ENCODE data around the gene OSBPL6.
"Not testable (repeated sequence)": the region's sequence is repeated elsewhere in the genome, so short reads cannot be mapped to it uniquely, and the experiment has no call there.

The OSBPL6 gene

DNA sequence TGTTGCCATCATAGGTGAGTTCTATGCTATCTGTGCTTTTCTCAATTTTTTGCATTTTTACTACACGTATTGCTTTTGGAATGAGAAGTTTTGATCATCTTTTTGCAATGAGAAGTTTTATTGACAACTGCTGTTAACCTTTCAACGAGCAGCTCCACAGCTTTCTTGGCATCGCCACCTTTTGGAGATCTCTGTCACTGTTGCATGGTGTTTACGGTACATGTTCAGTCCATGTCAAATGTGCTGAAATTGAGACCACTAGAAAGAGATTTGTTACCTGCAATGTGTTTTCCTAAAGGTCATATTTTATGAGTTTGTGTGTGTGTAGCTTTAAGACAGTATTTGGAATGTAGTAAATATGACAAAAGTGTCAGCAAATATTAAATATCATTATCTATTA lies 120.8 kb downstream of the OSBPL6 start:
- no peak for DNase-seq

DNA sequence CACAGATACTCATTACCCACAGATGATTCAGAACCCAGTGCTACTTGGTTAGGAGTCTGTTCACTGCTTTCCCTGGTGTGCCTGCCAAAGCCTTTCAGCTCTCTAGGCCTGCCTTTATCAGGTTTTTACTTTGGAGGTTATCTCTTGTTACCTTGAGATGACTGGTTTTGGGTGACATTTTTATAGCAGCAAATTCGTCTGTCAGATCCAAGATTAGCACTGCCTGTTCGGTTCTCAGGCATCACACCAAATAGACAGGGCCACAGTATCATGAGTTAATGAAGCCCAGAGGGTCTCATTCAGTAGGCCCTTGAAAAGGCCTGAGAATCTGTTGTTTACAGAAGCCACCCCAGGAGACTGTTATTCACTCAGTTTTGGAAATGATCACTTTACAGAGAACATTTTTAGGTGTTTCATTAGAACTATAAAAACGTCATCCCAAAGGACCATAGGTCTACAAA lies 121.2 kb downstream of the OSBPL6 start:
- DNase-seq: no peak

DNA sequence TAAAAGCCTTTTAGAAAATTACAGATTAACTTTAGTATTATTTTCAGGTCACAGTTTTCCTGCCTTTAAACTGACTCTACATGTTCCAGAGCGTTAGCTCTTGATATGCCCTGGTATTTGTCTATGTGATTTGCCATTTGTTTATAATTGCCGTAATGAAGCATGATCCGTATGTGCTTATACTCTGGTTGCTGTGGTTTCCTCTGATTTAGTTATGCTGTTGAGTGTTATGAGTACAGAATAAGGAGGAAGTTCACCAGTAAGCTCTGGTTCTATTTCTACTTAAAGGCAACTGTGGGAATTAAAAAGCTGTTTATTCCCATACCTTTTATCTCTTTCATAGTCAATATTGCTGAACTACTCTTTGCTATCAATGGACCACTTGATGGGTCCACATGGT lies 123.5 kb downstream of the OSBPL6 start:
- no peak for DNase-seq

DNA sequence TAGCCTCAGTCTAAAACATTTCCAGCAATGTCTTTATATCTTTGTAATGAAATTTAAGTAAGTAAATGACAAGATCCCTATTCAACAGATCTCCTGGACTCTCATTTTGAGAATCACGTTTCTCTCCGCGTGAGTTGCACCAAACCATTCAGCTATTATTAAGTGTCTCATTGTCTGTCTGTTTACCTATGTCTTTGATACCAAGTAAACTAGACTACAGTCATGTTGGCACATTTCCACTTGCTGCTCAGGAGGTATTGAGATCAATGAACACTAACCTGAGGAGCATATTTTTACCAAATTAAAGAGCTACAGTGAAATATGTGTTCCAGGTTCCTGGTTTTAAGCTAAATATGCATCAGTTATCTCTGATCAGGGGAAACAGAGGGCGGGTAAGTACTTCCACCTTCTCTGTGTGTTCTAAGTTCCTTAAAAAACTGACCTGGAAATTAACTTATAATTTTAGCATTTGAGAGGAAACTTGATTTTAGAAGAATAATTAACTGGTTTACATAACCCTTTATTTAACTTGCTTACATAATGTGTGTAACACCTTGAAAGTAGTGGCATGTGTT lies 125.8 kb downstream of the OSBPL6 start:
- DNase-seq: no peak

DNA sequence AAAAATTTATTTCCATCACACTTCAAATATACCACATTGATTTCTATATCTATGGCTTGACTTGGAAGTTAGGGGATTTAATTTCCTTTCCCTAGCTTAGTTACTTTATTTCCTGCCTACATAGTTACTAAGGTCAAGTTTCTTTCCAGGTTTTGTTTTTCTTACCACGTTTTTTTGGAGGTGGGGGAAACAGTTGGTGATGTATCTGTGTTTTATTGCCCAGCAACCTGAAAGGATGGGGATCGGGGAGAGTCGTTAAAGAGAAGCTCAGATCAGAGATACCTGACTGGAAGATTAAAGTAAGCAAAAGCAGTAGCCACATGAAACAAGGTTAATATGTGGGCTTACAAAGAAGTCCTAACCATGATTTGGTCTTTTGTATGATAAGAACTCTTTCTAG lies 127.8 kb downstream of the OSBPL6 start:
- DNase-seq: no peak

DNA sequence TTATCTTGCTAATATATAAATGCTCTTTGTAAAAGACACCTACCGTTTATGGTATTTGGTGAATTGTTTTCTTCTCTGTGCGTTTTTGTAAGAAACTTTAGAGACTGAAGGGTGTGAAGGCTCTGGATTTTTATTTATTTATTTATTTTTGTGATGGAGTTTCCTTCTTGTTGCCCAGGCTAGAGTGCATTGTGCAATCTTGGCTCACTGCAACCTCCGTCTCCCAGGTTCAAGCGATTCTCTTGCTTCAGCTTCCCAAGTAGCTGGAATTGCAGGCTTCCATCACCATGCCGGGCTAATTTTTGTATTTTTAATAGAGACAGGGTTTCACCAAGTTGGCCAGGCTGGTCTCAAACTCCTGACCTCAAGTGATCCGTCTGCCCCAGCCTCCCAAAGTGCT lies 129.0 kb downstream of the OSBPL6 start:
- not testable (repeated sequence) for DNase-seq

DNA sequence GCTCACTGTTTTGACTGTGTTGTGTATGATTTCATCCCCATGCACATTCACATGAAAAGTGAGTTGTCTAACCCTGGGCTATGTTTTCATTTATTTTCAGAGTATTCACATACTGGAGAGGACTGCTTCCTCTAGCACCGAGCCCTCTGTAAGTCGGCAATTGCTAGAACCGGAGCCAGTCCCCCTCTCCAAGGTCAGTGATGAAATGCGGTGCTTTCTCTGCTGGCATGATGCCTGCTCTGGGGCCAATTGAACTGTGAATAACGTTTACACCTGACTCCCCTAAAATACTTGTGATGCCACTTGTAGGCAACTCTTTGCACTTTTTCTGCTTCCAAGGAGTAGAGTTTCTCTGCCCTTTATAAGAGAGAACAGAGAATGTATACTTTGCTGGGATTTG lies 129.8 kb downstream of the OSBPL6 start:
- no peak for DNase-seq

DNA sequence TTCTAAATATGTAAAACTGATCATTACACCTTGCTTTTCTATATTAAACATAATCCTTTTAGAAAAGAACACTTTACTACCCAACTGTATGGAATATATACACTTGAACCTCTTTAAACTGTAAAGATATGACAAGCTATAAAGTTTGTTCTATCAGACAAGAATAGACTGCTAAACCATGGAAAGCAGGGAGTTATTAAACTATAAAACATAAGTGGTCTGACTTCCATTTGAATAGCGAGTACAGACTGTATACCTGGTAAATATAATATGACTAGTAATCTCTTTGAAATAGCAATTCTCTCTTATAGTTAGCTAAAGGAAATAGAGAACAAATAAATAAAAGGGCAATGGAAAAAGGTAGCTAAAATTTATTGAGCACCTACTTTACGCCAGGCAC lies 131.0 kb downstream of the OSBPL6 start:
- DNase-seq: no peak

DNA sequence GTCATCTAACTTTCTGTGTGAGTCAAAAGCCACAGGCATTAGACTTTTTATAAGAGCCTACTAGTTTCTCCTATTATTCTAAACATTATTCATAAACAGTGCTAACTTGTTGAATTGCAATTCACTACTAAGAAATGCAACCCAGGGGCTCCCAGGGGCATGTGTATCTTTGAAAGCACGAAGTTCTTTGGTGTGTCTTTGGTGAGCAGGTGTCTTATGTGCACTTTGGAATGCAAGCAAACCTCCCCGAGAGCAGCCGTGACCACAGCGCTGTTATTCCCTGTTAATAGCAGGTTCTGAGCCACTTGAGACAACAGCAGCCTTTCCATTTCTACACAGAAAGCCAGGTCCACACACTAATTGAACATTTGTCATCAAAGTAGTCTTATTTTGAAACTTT lies 133.2 kb downstream of the OSBPL6 start:
- no peak for DNase-seq

DNA sequence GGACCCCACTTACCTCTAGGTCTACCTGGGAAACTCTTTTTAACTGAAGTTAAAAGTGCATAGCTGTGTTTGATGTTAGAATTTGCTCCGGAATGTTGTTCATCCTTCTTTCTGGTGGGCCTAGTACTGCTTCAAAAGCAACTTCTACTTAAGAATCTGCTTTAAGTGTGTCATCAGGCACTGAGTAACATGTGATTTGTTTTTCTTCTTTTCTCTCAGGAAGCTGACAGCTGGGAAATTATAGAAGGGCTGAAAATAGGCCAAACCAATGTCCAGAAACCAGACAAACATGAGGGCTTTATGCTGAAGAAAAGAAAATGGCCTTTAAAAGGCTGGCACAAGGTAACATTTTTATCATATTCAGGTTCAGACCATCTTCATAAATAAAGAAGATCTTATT lies 133.7 kb downstream of the OSBPL6 start:
- DNase-seq: no peak

DNA sequence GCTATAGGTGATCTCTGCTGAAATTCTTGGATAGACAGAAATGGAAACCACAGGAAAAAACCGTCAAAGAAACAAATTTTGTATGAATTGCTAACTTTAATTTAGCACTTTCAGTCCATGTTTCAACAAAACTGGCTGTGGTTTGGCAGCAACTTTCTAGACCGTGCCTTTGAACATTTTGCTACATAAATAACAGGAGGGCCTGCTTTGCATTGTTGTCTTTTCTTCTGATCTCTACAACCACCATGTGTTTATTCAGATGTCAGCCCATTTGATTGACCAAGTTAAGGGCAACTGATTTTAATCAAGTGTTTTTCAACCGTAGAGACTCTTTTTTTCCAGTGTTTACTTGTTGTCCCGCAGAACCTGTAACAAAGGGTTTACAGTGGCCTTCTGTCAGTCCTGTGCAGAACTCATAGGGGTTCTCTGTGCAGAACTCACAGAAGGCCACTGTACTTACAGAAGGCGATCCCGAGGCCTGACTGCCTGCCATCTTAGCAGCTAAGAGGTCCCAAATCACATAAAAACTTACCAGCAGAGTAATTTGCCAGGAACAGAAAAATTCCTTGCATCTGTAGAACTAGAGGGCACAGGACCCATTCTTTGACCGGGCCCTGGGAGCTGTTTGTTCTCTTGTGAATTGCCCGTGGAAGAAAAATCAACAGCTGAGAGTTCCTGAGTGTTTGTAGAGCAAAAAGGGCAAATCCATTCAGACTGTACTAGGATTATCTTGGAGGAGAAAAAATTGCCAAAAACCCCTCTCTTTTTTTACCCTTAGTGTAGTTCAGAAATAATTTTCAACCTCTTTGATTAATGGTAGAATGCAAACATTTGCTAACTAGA lies 136.1 kb downstream of the OSBPL6 start:
- no peak for DNase-seq

DNA sequence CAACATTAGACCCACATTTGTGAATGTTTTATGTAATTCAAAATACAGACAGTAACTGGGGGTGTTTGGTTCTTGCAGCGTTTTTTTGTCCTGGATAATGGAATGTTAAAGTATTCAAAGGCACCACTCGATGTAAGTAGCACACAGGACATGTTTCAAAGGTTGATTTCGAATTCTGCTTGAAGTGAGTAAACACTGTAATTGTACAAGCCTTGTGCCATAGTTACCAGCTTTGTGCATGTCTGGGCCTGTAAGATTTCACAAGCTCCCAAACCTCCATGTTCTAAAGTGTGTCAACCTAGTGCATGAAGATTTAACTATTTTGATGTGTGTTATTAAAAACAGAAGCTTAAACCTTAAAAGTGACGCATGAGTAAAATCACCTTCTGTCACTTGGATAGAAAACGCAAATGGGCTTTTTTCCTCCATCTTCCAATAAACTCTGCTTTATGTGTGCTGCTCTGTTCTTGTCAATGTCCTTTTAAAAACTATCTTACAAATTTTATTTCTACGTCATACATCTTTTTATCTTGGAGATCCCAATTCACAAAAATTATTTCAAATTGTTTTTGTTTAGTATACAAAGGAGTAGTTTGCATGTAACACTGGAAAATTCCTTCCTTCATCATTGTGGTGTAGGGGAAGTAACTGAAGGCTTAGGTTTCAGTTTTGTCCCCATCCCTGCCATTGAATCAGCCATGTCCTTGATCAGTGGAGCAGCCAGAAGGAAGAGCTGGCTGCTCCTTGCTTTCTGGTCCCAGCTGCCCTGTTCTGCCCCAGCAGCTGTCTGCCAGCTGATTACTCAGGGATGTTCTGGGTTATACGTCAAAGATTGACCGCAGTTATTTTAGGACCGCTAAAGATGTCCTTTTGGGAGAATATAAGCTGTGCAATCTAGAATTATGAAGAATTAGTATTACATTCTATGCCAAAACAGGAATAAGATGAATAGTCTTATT lies 137.4 kb downstream of the OSBPL6 start:
- DNase-seq: no peak

DNA sequence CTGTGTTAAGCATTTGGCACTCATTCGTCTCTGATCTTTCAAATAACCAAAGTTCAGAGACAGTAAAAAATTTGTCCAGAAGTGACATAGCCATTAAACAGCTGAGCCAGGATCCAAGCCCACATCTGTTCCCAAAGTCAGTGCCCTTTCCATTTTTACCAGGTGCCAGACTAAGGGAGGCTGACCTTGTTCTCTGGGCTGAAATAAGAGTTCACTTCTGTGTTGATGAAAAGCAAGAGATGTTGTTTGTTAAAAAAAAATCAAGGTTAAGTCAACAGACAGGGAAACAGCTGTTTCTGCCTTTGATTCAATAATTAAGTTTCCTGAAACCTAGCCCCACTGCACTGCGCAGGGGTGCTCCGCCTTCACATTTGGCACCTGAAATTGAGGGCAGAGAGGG lies 139.5 kb downstream of the OSBPL6 start:
- DNase-seq: no peak

DNA sequence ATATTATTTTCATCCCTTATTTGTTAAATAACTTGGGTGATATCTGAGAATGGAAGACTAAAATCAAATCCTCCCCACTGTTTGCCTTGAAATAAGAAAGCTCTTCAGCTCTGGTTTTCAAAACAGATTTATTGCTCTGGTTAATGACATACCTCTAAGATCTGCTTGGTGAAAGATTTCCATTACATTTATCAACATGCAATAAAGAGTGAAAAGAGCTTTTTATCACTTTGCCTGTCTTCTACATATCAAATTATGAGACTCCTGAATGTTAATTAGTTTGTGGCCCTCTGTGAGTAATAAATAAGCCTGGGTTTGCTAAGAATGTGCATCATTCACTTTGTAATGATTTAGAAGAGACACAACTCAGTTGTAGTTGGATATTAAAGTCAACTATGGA lies 140.9 kb downstream of the OSBPL6 start:
- DNase-seq: no peak

DNA sequence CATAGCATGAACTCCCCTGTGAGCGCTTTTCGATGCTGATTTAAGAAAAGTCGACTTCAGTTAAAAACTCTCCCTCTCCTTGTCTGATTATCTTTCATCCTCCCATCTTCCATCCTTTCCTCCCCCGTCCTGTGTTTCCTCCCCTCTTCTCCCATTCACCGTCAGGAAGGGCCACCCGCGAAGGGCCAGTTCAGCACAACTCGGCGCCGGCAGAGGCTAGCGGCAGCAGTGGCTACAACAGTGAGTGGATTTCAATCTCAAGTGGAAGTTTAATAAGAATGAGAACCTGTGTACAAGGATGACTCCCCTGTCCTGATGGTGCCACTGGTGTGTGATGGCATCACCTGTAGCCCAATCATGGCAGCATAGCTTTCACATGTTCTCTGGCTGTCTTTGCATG lies 149.8 kb downstream of the OSBPL6 start:
- DNase-seq: no peak

DNA sequence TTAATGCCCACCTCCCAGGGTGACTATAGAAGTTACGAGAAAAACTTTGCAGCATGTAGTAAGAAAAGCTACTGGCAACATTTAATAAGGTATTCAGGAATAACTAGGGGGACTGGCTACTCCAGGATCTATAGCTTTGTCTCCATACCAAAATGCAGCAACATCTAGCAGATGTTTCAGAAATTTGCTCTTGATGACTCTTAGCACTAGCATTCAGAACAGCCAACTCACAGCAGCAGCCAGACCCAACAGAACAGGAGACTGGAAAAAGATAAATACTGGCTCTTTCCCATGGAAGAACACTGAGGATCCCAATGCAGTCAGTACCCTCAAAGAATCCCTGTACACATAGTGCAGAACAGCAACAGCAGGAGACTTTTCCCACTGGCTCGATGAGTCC lies 151.6 kb downstream of the OSBPL6 start:
- DNase-seq: no peak

DNA sequence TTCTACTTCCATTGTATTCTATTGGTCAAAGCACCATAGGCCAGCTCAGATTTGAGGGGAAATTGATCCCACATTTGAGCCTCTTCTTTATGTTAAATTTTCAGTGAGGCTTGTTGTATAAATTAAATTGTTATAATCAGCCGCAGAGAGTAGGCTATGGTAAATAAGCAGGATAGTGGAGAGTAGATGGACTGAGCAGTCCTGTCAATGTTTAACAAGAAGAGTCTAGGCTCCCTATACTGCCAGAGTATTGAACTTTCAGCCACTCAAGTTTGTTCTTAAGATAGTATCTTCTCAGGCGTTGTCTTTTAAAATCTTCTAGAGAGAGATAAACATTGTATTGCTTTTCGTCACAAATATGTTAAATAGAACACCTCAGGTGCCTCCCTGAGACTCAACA lies 155.7 kb downstream of the OSBPL6 start:
- no peak for DNase-seq

DNA sequence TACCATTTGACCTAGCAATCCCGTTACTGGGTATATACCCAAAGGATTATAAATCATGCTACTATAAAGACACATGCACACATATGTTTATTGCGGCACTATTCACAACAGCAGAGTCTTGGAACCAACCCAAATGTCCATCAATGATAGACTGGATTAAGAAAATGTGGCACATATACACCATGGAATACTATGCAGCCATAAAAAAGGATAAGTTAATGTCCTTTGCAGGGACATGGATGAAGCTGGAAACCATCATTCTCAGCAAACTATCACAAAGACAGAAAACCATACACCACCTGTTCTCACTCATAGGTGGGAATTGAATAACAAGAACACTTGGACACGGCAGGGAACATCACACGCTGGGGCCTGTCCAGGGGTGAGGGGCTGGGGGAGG lies 163.4 kb downstream of the OSBPL6 start:
- DNase-seq: not testable (repeated sequence)

DNA sequence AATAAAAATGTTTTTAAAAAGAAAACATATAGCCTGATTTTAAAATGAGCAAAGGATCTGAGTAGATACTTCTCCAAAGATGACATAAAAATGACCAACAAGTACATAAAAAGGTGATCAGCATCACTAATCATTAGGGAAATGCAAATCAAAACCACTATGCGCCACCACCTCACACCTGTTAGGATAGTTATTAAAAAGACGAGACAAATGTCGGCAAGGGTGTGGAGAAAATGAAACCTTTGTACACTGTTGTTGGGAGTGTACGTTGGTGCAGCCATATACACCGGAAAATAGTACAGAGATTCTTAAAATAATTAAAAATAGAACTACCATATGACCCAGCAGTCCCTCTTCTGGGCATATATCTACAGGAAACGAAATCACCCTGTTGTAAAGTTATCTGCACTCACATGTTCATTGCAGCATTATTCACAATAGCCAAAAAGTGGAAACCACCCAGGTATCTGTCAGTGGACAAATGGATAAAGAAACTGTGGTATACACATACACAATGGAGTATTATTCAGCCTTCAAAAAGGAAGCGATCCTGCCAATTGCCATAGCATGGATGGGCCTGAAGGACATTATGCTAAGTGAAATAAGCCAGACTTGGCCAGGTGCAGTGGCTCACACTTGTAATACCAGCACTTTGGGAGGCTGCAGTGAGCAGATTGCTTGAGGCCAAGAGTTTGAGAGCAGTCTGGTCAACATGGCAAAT lies 165.0 kb downstream of the OSBPL6 start:
- no peak for DNase-seq

DNA sequence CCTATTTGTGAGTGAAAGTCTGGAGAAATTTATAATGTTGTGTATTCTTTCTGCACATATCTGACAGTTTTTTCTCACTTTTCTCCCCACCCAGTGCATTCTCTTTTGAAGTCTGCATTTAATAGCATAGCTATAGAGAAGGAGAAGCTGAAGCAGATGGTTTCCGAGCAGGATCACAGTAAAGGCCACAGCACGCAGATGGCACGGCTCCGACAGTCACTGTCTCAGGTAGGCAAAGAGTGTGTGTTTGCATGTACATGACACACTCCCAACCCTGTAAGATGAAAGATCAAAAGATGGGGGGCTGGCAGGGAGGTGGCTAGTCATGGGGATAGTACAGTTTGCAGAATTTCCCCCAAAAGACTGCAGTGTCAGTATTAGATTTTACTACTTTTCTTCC lies 167.3 kb downstream of the OSBPL6 start:
- DNase-seq: no peak

DNA sequence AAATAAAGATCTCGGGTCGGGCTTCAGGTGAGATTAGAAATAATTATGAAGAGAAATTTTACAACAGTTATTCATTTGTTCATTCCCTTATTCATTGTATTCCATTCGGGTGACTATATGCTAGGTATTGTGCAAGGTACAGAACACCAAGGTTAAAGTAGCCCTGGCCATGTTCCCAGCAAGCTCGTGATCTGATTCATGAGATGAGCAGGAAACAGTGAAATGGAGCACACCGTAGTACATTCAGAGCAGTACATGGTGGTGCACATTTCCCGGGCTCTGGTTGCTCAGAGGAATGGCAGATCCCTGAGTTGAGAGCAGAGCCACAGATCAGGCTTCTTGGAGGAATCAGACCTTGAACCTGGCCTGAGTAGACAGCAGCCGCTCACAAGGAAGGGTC lies 168.9 kb downstream of the OSBPL6 start:
- no peak for DNase-seq

DNA sequence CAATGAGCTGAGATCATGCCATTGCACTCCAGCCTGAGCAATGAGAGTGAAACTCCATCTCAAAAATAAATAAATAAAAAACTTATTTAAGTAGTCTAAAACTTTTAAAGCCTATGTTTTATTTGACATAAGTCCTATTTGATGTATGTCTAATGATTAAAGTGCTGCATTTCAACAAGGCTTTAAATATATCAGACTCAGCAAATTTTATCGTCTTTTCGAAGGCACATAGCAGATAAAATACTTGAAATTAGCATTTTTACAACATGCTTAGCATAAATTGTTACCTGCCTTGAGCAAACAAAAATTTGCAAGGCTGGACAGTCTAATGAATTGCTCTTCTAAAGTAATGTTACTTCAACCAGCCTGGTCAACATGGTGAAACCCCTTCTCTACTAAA lies 170.8 kb downstream of the OSBPL6 start:
- DNase-seq: no peak

DNA sequence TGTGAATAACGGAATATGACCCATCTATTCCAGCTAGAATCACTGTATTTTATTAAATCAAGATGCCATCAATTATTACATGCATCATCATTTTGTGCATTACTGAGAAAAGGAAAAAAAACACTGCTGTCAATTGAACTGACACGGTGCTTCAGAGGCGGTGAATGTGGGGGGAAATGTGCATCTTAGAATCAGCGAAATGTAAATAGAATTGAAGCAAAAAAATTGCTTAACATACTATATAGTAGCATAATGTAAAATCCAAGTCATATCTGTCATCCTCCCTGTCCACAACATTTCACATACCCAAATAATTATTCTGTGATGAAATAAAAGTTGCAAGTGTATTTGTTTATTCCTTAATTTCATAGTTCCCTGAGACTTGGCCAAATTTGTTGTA lies 172.1 kb downstream of the OSBPL6 start:
- no peak for DNase-seq
